ENCODE measurements around the gene GABBR2. TPM values are rescaled to one million over a fixed set of nuclear protein-coding genes. Genes with fewer than 3 reads are reported as not detected.

Gene GABBR2
- total and polyA plus RNA-seq, 4 donors = 0.39 TPM; not detected in 3

- Histone ChIP-seq H3K27me3 (ENCODE audit: control insufficient read depth in 1 of 2, insufficient read depth in 2 of 2, low read length in 1 of 2) (no peaks in the 10 kb centered on the region), H3K4me1 (ENCODE audit: control insufficient read depth in 1 of 2, insufficient read depth in 2 of 2, low read length in 2 of 2) (no peaks in the 10 kb centered on the region), H3K9me3 (ENCODE audit: control insufficient read depth, low read length) (no peaks in the 10 kb centered on the region), H3K36me3 (ENCODE audit: control insufficient read depth in 1 of 2, insufficient read depth in 2 of 2, low read length in 1 of 2) (no peaks in the 10 kb centered on the region), H3K4me3 (ENCODE audit: low read length in 2 of 2) (no peak overlapping the region), H3K27ac (ENCODE audit: low read depth in 1 of 2, low read length in 2 of 2) (no peak overlapping the region)
- 91 to 93% methylated on average over 7 of the region's 7 CpGs for WGBS, 2 donors
- intact Hi-C loops (cut with DNase I) = no loop called here
- ATAC-seq (ENCODE audit: low FRiP score) (no peak), DNase-seq (no peak)
Measured at GRCh38 chr9:98391406-98391805, 317.3 kb downstream of the GABBR2 start.

DNA sequence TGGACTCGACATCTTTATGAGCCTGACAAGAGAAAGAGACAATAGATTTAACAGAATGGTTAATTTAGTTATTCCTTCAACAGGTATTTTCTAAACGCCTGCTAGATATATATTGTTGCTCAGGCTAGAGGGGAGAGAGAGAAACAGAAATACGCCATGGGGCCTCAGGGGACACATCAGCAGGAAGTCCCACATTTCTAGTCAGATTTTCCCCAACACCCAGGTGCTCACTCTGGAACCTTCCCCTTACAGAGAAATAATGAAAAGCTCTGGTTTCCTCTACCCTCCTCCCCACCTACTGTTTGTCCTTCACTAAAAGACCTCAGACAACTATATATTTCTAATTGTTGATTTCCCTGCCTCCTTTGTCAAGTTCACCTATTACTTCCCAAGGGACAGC lies 323.0 kb downstream of the GABBR2 start:
- DNase-seq (no peak), ATAC-seq (ENCODE audit: low FRiP score) (no peak)
- H3K27me3 ChIP-seq (ENCODE audit: control insufficient read depth in 1 of 2, insufficient read depth in 2 of 2, low read length in 1 of 2) = no peaks in the 10 kb centered on the region
- H3K4me3 ChIP-seq (ENCODE audit: low read length in 2 of 2) = no peak overlapping the region
- intact Hi-C loops (cut with DNase I) = no loop called here
- no peaks in the 10 kb centered on the region for H3K9me3 ChIP-seq (ENCODE audit: control insufficient read depth, low read length)
- H3K4me1 ChIP-seq (ENCODE audit: control insufficient read depth in 1 of 2, insufficient read depth in 2 of 2, low read length in 2 of 2) = no peaks in the 10 kb centered on the region
- no peaks in the 10 kb centered on the region for H3K36me3 ChIP-seq (ENCODE audit: control insufficient read depth in 1 of 2, insufficient read depth in 2 of 2, low read length in 1 of 2)
- no peak overlapping the region for H3K27ac ChIP-seq (ENCODE audit: low read depth in 1 of 2, low read length in 2 of 2)
- 85 to 89% methylated on average over 3 of the region's 3 CpGs for WGBS, 2 donors

GRCh38 chr9:98383758-98384157 lies 325.0 kb downstream of the GABBR2 start:
- WGBS, 2 donors = 47 to 53% methylated on average over 4 of the region's 4 CpGs
- intact Hi-C loops (cut with DNase I) = no loop called here
- H3K27me3 ChIP-seq (ENCODE audit: control insufficient read depth in 1 of 2, insufficient read depth in 2 of 2, low read length in 1 of 2) = no peaks in the 10 kb centered on the region
- H3K27ac ChIP-seq (ENCODE audit: low read depth in 1 of 2, low read length in 2 of 2) = no peak overlapping the region
- no peak for ATAC-seq (ENCODE audit: low FRiP score)
- DNase-seq = no peak
- no peak overlapping the region for H3K4me3 ChIP-seq (ENCODE audit: low read length in 2 of 2)
- H3K36me3 ChIP-seq (ENCODE audit: control insufficient read depth in 1 of 2, insufficient read depth in 2 of 2, low read length in 1 of 2) = no peaks in the 10 kb centered on the region
- H3K4me1 ChIP-seq (ENCODE audit: control insufficient read depth in 1 of 2, insufficient read depth in 2 of 2, low read length in 2 of 2) = no peaks in the 10 kb centered on the region
- H3K9me3 ChIP-seq (ENCODE audit: control insufficient read depth, low read length) = no peaks in the 10 kb centered on the region

DNA sequence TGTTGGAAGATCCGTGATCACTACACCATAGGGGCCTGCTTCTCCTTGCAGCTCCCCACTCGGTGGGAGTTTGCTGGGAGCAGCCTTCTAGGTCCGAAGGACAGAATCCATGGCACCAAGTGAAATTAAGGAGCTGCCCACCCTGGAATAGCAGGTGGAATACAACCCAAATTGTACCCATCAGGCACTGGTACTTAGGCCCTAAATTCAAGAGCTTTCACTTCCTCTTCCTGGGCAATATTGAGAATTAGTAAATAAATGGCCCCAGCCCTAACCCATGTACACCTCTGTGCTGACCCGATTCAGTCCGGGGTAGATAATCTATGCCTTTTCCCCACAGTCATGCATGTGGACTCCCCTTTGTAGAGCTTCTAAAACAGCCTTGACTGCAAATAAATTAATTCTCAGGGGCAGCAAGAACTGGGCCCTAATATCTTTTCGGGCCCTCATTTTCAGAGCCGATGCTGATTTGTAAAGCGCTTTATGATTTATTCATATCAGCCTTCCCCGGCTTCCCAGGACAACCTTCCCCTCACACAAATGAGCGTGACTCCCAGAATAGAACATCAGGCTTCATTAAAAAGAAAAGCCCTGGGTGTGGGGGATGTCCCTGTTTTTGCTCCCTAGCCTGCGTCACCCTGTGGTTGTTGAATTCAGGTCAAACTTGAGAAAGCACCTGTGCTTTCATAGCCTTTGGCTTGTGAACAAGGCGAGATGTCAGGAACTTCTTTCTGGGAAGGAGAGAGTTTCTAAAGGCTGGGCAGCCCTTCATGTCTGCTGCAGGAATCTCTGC lies 327.2 kb downstream of the GABBR2 start:
- no peak for DNase-seq
- intact Hi-C loops (cut with DNase I) = no loop called here
- ATAC-seq (ENCODE audit: low FRiP score) = no peak
- whole genome bisulfite sequencing, 2 donors = 86 to 87% methylated on average over 12 of the region's 12 CpGs
- Histone ChIP-seq H3K27me3 (ENCODE audit: control insufficient read depth in 1 of 2, insufficient read depth in 2 of 2, low read length in 1 of 2) (no peaks in the 10 kb centered on the region), H3K36me3 (ENCODE audit: control insufficient read depth in 1 of 2, insufficient read depth in 2 of 2, low read length in 1 of 2) (no peaks in the 10 kb centered on the region), H3K27ac (ENCODE audit: low read depth in 1 of 2, low read length in 2 of 2) (no peak overlapping the region), H3K4me3 (ENCODE audit: low read length in 2 of 2) (no peak overlapping the region), H3K4me1 (ENCODE audit: control insufficient read depth in 1 of 2, insufficient read depth in 2 of 2, low read length in 2 of 2) (no peaks in the 10 kb centered on the region), H3K9me3 (ENCODE audit: control insufficient read depth, low read length) (no peaks in the 10 kb centered on the region)

DNA sequence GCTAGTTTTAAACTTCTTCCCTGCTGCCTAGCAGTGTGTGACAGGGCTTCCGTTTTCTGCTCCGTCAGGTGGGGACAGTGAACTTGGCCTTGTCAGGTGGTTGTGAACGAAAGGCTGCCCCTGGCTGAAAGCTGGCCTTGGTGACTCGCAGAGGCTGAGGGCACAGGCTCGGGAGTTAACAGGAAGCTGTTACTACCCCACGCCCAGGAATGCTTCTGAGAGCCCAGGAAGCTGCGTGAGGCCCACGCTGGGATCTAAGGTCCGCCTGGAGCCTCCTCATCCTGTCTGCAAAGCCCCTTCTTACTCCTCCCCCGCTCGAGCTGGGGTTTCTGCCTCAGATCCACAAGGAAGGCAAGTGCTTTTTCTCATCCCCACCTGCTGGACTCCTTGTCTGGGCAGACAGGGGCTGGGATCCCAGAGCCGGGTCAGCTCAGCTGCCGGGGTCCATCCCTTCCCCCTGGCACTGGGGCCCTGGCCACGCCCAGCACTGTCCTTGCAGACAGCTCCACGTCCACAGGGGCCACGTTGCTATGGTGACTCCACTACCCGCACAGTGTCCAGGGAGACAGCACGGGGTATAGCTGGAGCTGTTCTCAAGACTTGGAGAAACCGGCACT lies 328.6 kb downstream of the GABBR2 start:
- no peak for DNase-seq
- ATAC-seq (ENCODE audit: low FRiP score) = no peak
- 37 to 44% methylated on average over 19 of the region's 19 CpGs for WGBS, 2 donors

GRCh38 chr9:98379572-98379971 lies 329.2 kb downstream of the GABBR2 start:
- DNase-seq (no peak), ATAC-seq (ENCODE audit: low FRiP score) (no peak)
- intact Hi-C loops (cut with DNase I) = no loop called here
- WGBS, 2 donors = 83 to 93% methylated on average over 1 of the region's 1 CpG
- no peak overlapping the region for H3K4me3 ChIP-seq (ENCODE audit: low read length in 2 of 2)
- no peak overlapping the region for H3K27ac ChIP-seq (ENCODE audit: low read depth in 1 of 2, low read length in 2 of 2)
- H3K27me3 ChIP-seq (ENCODE audit: control insufficient read depth in 1 of 2, insufficient read depth in 2 of 2, low read length in 1 of 2) = no peaks in the 10 kb centered on the region
- no peaks in the 10 kb centered on the region for H3K4me1 ChIP-seq (ENCODE audit: control insufficient read depth in 1 of 2, insufficient read depth in 2 of 2, low read length in 2 of 2)
- H3K36me3 ChIP-seq (ENCODE audit: control insufficient read depth in 1 of 2, insufficient read depth in 2 of 2, low read length in 1 of 2) = no peaks in the 10 kb centered on the region
- H3K9me3 ChIP-seq (ENCODE audit: control insufficient read depth, low read length) = no peaks in the 10 kb centered on the region

More for the DNA sequence above, 328.6 kb downstream of the GABBR2 start:
- Histone ChIP-seq H3K9me3 (ENCODE audit: control insufficient read depth, low read length) (no peaks in the 10 kb centered on the region), H3K27me3 (ENCODE audit: control insufficient read depth in 1 of 2, insufficient read depth in 2 of 2, low read length in 1 of 2) (no peaks in the 10 kb centered on the region), H3K27ac (ENCODE audit: low read depth in 1 of 2, low read length in 2 of 2) (no peak overlapping the region), H3K36me3 (ENCODE audit: control insufficient read depth in 1 of 2, insufficient read depth in 2 of 2, low read length in 1 of 2) (no peaks in the 10 kb centered on the region), H3K4me3 (ENCODE audit: low read length in 2 of 2) (no peak overlapping the region), H3K4me1 (ENCODE audit: control insufficient read depth in 1 of 2, insufficient read depth in 2 of 2, low read length in 2 of 2) (no peaks in the 10 kb centered on the region)
- intact Hi-C loops (cut with DNase I) = no loop called here

DNA sequence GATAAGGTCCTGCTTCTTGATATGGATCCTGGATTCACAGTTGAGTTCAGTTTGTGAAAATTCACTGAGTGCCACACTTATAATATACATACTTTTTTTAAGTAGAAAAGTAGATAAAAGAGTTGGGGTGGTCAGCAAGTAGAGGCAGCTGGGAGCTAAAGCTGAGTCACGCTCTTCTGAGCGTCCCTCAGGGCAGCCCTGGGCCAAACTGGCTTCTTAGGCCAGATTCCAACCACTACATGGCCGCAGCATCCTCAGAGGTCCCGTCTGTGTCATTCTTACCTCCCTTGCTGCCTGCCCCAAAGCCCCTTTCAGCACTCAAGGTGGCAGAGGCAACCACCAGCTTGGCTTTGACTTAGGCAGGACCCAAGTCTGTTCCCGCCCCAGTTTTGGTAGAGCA lies 329.9 kb downstream of the GABBR2 start:
- 85 to 87% methylated on average over 5 of the region's 5 CpGs for WGBS, 2 donors

GRCh38 chr9:98378206-98378780 lies 330.4 kb downstream of the GABBR2 start:
- H3K4me1 ChIP-seq (ENCODE audit: control insufficient read depth in 1 of 2, insufficient read depth in 2 of 2, low read length in 2 of 2) = no peaks in the 10 kb centered on the region
- no peak for ATAC-seq (ENCODE audit: low FRiP score)
- H3K4me3 ChIP-seq (ENCODE audit: low read length in 2 of 2) = no peak overlapping the region
- no peak for DNase-seq
- no peak overlapping the region for H3K27ac ChIP-seq (ENCODE audit: low read depth in 1 of 2, low read length in 2 of 2)
- no peaks in the 10 kb centered on the region for H3K27me3 ChIP-seq (ENCODE audit: control insufficient read depth in 1 of 2, insufficient read depth in 2 of 2, low read length in 1 of 2)
- no peaks in the 10 kb centered on the region for H3K9me3 ChIP-seq (ENCODE audit: control insufficient read depth, low read length)
- whole genome bisulfite sequencing, 2 donors = 84 to 90% methylated on average over 8 of the region's 8 CpGs
- intact Hi-C loops (cut with DNase I) = no loop called here
- H3K36me3 ChIP-seq (ENCODE audit: control insufficient read depth in 1 of 2, insufficient read depth in 2 of 2, low read length in 1 of 2) = no peaks in the 10 kb centered on the region

More for the DNA sequence above, 329.9 kb downstream of the GABBR2 start:
- intact Hi-C loops (cut with DNase I) = no loop called here
- Histone ChIP-seq H3K36me3 (ENCODE audit: control insufficient read depth in 1 of 2, insufficient read depth in 2 of 2, low read length in 1 of 2) (no peaks in the 10 kb centered on the region), H3K27me3 (ENCODE audit: control insufficient read depth in 1 of 2, insufficient read depth in 2 of 2, low read length in 1 of 2) (no peaks in the 10 kb centered on the region), H3K4me3 (ENCODE audit: low read length in 2 of 2) (no peak overlapping the region), H3K4me1 (ENCODE audit: control insufficient read depth in 1 of 2, insufficient read depth in 2 of 2, low read length in 2 of 2) (no peaks in the 10 kb centered on the region), H3K27ac (ENCODE audit: low read depth in 1 of 2, low read length in 2 of 2) (no peak overlapping the region), H3K9me3 (ENCODE audit: control insufficient read depth, low read length) (no peaks in the 10 kb centered on the region)
- no peak for ATAC-seq (ENCODE audit: low FRiP score)
- DNase-seq = no peak
